HEK293T (cell line): ENCODE results near the gene UBAP2.
"Not testable (repeated sequence)": the region's sequence is repeated elsewhere in the genome, so short reads cannot be mapped to it uniquely, and the experiment has no call there.

ENCODE experiments used
- ARNT ChIP-seq: fragments of 450-650 bp; IDR thresholded peaks from 2 replicates; pipeline ENCODE4 v1.6.1; 2017; ENCODE audit warnings: mild to moderate bottlenecking
- BHLHE40 ChIP-seq: fragments of 450-650 bp; IDR thresholded peaks from 2 replicates; pipeline ENCODE4 v1.6.1; 2016; ENCODE audit warnings: mild to moderate bottlenecking, moderate library complexity, borderline replicate concordance
- CTBP1 ChIP-seq: fragments of 450-650 bp; IDR thresholded peaks from 2 replicates; pipeline ENCODE4 v1.6.1; 2016; ENCODE audit warnings: borderline replicate concordance
- ELF4 ChIP-seq: fragments of 450-650 bp; IDR thresholded peaks from 2 replicates; pipeline ENCODE4 v1.6.1; 2017; ENCODE audit warnings: antibody characterized with exemption
- FOXA1 ChIP-seq: fragments of 450-650 bp; IDR thresholded peaks from 2 replicates; pipeline ENCODE4 v1.6.1; 2016; ENCODE audit warnings: mild to moderate bottlenecking
- FOXM1 ChIP-seq: fragments of 450-650 bp; IDR thresholded peaks from 2 replicates; pipeline ENCODE4 v1.6.1; 2017; ENCODE audit warnings: mild to moderate bottlenecking, borderline replicate concordance
- HDGF ChIP-seq: fragments of 450-650 bp; IDR thresholded peaks from 2 replicates; pipeline ENCODE4 v1.6.1; 2017; ENCODE audit warnings: antibody characterized with exemption, borderline replicate concordance
- L3MBTL2 ChIP-seq: fragments of 450-650 bp; conservative IDR thresholded peaks from 2 replicates; pipeline ENCODE4 v1.6.1; 2016; ENCODE audit warnings: mild to moderate bottlenecking
- NFRKB ChIP-seq: fragments of 450-650 bp; IDR thresholded peaks from 2 replicates; pipeline ENCODE4 v1.6.1; 2016; ENCODE audit warnings: mild to moderate bottlenecking, moderate library complexity
- SP1 ChIP-seq: fragments of 450-650 bp; IDR thresholded peaks from 2 replicates; pipeline ENCODE4 v1.6.1; 2017
- SUZ12 ChIP-seq: fragments of 450-650 bp; IDR thresholded peaks from 2 replicates; pipeline ENCODE4 v1.6.1; 2016; ENCODE audit warnings: mild to moderate bottlenecking
- ZNF384 ChIP-seq: fragments of 450-650 bp; IDR thresholded peaks from 2 replicates; pipeline ENCODE4 v1.6.1; 2016

- not testable (repeated sequence) for TF ChIP-seq SP1, SUZ12, ZNF384, BHLHE40, FOXA1, NFRKB, FOXM1, HDGF, CTBP1, ELF4, ARNT, L3MBTL2
These were observed 9.8 kb downstream of the UBAP2 start for GRCh38 chr9:34038851-34039250.
